Neutrophil (primary cell): ENCODE measurements around the gene MYO15B.
"Not testable (repeated sequence)": the region's sequence is repeated elsewhere in the genome, so short reads cannot be mapped to it uniquely, and the experiment has no call there.

Source experiments
- H3K27ac ChIP-seq: fragments of 200-600 bp; sonication (generic); 2 replicates; pipeline ENCODE4 v1.5.1; 2016; ENCODE audit warnings: mild to moderate bottlenecking, moderate library complexity
- H3K27me3 ChIP-seq: fragments of 200-600 bp; sonication (generic); 2 replicates; pipeline ENCODE4 v1.6.0; 2016; ENCODE audit warnings: mild to moderate bottlenecking
- H3K36me3 ChIP-seq: fragments of 200-600 bp; sonication (generic); 2 replicates; pipeline ENCODE4 v1.5.1; 2017
- H3K4me1 ChIP-seq, 2 experiments: fragments of 200-600 bp in 1 of 2; sonication (generic) in 1 of 2; 1 replicate in 1 of 2; 2 replicates in 1 of 2; pipeline versions ENCODE4 v1.5.1 to v1.6.1; 2013 to 2016; ENCODE audit warnings: low read depth in 1 of 2, low read length in 1 of 2, mild to moderate bottlenecking in 1 of 2, moderate library complexity in 1 of 2; ENCODE audit not compliant: control insufficient read depth in 1 of 2, insufficient read depth in 1 of 2
- H3K4me3 ChIP-seq, 2 experiments: fragments of 200-600 bp in 1 of 2; sonication (generic) in 1 of 2; 1 replicate in 1 of 2; 2 replicates in 1 of 2; pipeline ENCODE4 v1.5.1; 2013 to 2016; ENCODE audit warnings: low read depth in 1 of 2, low read length in 1 of 2, mild to moderate bottlenecking in 1 of 2, moderate library complexity in 1 of 2
- H3K9me3 ChIP-seq: fragments of 200-600 bp; sonication (generic); 2 replicates; pipeline ENCODE4 v1.5.1; 2016
- CTCF ChIP-seq: fragments of 200-600 bp; sonication (generic); IDR thresholded peaks from 2 replicates; pipeline ENCODE4 v1.5.1; 2016; ENCODE audit warnings: antibody characterized with exemption

MYO15B gene

GRCh38 chr17:75592348-75593020 lies 4.9 kb downstream of the MYO15B start:
- H3K9me3 ChIP-seq, result no peaks in the 10 kb centered on the region
- H3K27ac ChIP-seq, result no peak overlapping the region
- no peak for TF ChIP-seq CTCF
- peaks cover 10 to 17% of the 10 kb centered on the region in 2 experiments for H3K4me1 ChIP-seq
- peaks cover 26% of the 10 kb centered on the region for H3K36me3 ChIP-seq
- no peaks in the 10 kb centered on the region for H3K27me3 ChIP-seq
- H3K4me3 ChIP-seq, result no peak overlapping the region

DNA sequence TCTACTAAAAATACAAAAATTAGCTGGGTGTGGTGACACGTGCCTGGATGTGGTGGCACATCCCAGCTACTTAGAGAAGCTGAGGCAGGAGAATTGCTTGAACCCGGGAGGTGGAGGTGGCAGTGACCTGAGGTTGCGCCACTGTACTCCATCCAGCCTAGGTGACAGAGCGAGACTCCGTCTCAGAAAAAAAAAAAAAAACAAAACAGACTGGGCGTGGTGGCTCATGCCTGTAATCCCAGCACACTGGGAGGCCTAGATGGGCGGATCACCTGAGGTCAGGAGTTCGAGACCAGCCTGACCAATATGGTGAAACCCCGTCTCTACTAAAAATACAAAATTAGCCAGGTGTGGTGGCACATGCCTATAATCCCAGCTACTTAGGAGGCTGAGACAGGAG lies 5.8 kb downstream of the MYO15B start:
- not testable (repeated sequence) for H3K4me3 ChIP-seq, H3K27ac ChIP-seq, H3K27me3 ChIP-seq, H3K9me3 ChIP-seq
- Histone ChIP-seq H3K4me1 (peaks cover 8 to 13% of the 10 kb centered on the region in 2 experiments), H3K36me3 (peaks cover 26% of the 10 kb centered on the region)

DNA sequence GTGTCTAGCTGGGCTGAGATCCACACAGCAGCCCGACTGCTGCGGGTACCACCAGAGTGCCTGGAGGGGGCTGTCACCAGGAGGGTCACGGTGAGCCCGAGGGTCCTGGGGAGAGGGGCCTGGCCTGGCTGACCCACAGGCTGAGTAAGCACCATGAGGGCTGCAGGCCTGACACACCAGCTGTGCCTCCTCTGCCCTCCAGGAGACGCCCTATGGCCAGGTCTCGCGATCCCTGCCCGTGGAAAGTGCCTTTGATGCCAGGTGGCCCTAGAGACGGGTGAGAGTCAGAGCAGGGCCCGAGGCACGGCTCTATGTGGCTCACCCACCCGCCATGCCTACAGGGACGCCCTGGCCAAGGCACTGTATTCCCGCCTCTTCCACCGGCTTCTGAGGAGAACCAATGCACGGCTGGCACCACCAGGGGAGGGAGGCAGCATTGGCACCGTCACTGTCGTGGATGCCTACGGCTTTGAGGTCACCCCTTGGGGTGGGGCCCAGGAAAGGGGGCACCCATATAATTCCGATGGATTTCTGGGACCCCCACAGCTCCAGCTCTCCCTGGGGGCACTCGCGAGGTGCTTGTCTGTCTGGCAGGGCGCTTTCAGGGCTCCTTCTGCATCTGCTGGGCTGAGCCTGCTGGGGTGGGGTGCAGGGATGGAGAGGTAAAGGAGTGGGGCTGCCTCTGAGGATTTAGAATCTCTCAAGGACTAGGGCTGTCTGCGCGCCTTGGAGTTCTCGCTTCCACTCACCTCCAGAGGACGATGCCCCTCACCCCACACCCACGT lies 7.1 kb downstream of the MYO15B start:
- no peak overlapping the region for H3K4me3 ChIP-seq
- H3K27me3 ChIP-seq, result no peaks in the 10 kb centered on the region
- TF ChIP-seq CTCF, result no peak
- H3K4me1 ChIP-seq, result peaks cover 3 to 9% of the 10 kb centered on the region in 2 experiments
- no peaks in the 10 kb centered on the region for H3K9me3 ChIP-seq
- H3K27ac ChIP-seq, result no peak overlapping the region
- H3K36me3 ChIP-seq, result peaks cover 26% of the 10 kb centered on the region

GRCh38 chr17:75595284-75595919 lies 7.8 kb downstream of the MYO15B start:
- no peak for TF ChIP-seq CTCF
- peaks cover 26% of the 10 kb centered on the region for H3K36me3 ChIP-seq
- H3K4me1 ChIP-seq, result peaks cover 0 to 2% of the 10 kb centered on the region in 2 experiments
- H3K27ac ChIP-seq, result no peak overlapping the region
- H3K27me3 ChIP-seq, result no peaks in the 10 kb centered on the region
- no peak overlapping the region for H3K4me3 ChIP-seq
- no peaks in the 10 kb centered on the region for H3K9me3 ChIP-seq

GRCh38 chr17:75595920-75596313 lies 8.3 kb downstream of the MYO15B start:
- TF ChIP-seq CTCF, result no peak
- Histone ChIP-seq H3K27ac (no peak overlapping the region), H3K36me3 (peaks cover 26% of the 10 kb centered on the region), H3K27me3 (no peaks in the 10 kb centered on the region), H3K4me1 (no peaks in the 10 kb centered on the region), H3K9me3 (no peaks in the 10 kb centered on the region), H3K4me3 (no peak overlapping the region)
